Posterior cingulate gyrus (tissue), 11 donors: ENCODE data around the gene ATXN1.
A peak's percentile ranks its signal among the peaks of the same experiment; 100 is the strongest.
"Not testable (repeated sequence)": the region's sequence is repeated elsewhere in the genome, so short reads cannot be mapped to it uniquely, and the experiment has no call there.

Experiments
- DNase-seq, 10 donors: peaks; one replicate each; pipeline versions ENCODE4 v3.0.0 to v3.0.0-alpha.2; 2020 to 2021; ENCODE audit warnings: mixed read lengths in 3 of 10
- intact Hi-C: fragments of 100-400 bp; cut with DNase I; formaldehyde crosslinking; loops from one replicate; pipeline ENCODE4 v1.15.1; 2023

ATXN1 gene

GRCh38 chr6:16391451-16391912 is 369.8 kb downstream of the ATXN1 start:
- DNase-seq = no peak
- intact Hi-C loops = no loop called here

- intact Hi-C loops, DNase-seq: not testable (repeated sequence)
These were observed 370.3 kb downstream of the ATXN1 start for GRCh38 chr6:16390909-16391450.

GRCh38 chr6:16389642-16390041 is 371.6 kb downstream of the ATXN1 start:
- DNase-seq = no peak
- intact Hi-C loops = no loop called here

GRCh38 chr6:16388488-16388887 is 372.8 kb downstream of the ATXN1 start:
- no peak for DNase-seq
- intact Hi-C loops = no loop called here

GRCh38 chr6:16386057-16386456 is 375.2 kb downstream of the ATXN1 start:
- no peak for DNase-seq
- intact Hi-C loops = no loop called here

- intact Hi-C loops = no loop called here
These were observed 377.6 kb downstream of the ATXN1 start for GRCh38 chr6:16383607-16384206.

GRCh38 chr6:16381968-16382367 is 379.3 kb downstream of the ATXN1 start:
- intact Hi-C loops, DNase-seq: not testable (repeated sequence)

More at GRCh38 chr6:16383607-16384206, 377.6 kb downstream of the ATXN1 start:
- DNase-seq = no peak

GRCh38 chr6:16380220-16380809 is 380.9 kb downstream of the ATXN1 start:
- DNase-seq = no peak
- intact Hi-C loops = no loop called here

GRCh38 chr6:16378360-16378759 is 382.9 kb downstream of the ATXN1 start:
- DNase-seq, intact Hi-C loops: not testable (repeated sequence)

GRCh38 chr6:16377470-16377869 is 383.8 kb downstream of the ATXN1 start:
- intact Hi-C loops = no loop called here
- DNase-seq = no peak

GRCh38 chr6:16375843-16376242 is 385.4 kb downstream of the ATXN1 start:
- intact Hi-C loops = no loop called here
- no peak for DNase-seq

GRCh38 chr6:16375206-16375605 is 386.1 kb downstream of the ATXN1 start:
- no peak for DNase-seq
- intact Hi-C loops = no loop called here

GRCh38 chr6:16374461-16375200 is 386.6 kb downstream of the ATXN1 start:
- DNase-seq = peak in 7 of 10 donors; percentile 13 to 90 (median 33)
- intact Hi-C loops = no loop called here

GRCh38 chr6:16374016-16374415 is 387.2 kb downstream of the ATXN1 start:
- DNase-seq = no peak
- intact Hi-C loops = no loop called here

- intact Hi-C loops = no loop called here
- no peak for DNase-seq
These were observed 389.1 kb downstream of the ATXN1 start for GRCh38 chr6:16372029-16372776.

- intact Hi-C loops = no loop called here
- no peak for DNase-seq
These were observed 389.9 kb downstream of the ATXN1 start for GRCh38 chr6:16371401-16371800.

GRCh38 chr6:16370943-16371342 is 390.3 kb downstream of the ATXN1 start:
- no peak for DNase-seq
- intact Hi-C loops = no loop called here

GRCh38 chr6:16369989-16370388 is 391.3 kb downstream of the ATXN1 start:
- DNase-seq = no peak
- intact Hi-C loops = no loop called here

- intact Hi-C loops = no loop called here
- no peak for DNase-seq
These were observed 392.0 kb downstream of the ATXN1 start for GRCh38 chr6:16369140-16369745.

GRCh38 chr6:16367571-16367970 is 393.7 kb downstream of the ATXN1 start:
- DNase-seq = no peak
- intact Hi-C loops = no loop called here
